GM06990 (cell line): ENCODE measurements around the gene BORCS6.
A peak's percentile ranks its signal among the peaks of the same experiment; 100 is the strongest.

Experiments used
- DNase-seq: peaks from one replicate; pipeline ENCODE4 v3.0.0-alpha.2; 2011; ENCODE audit not compliant: insufficient read length; ENCODE audit errors: extremely low read depth
- H3K27me3 ChIP-seq: replicated peaks from 2 replicates; pipeline ENCODE4 v1.6.0; 2011; ENCODE audit warnings: low read length; ENCODE audit not compliant: control insufficient read depth, insufficient read depth
- H3K36me3 ChIP-seq: 2 replicates; pipeline ENCODE4 v1.5.1; 2011; ENCODE audit warnings: low read length; ENCODE audit not compliant: control insufficient read depth, insufficient read depth
- H3K4me3 ChIP-seq: replicated peaks from 2 replicates; pipeline ENCODE4 v1.5.1; 2011; ENCODE audit warnings: low read depth, mild to moderate bottlenecking, control low read depth, low read length
- CTCF ChIP-seq: IDR thresholded peaks from 2 replicates; pipeline ENCODE4 v1.5.1; 2011; ENCODE audit warnings: low read length, control low read depth, mild to moderate bottlenecking, inconsistent platforms; ENCODE audit not compliant: insufficient read depth, poor library complexity, severe bottlenecking

The BORCS6 gene

GRCh38 chr17:8158267-8159031, 31.5 kb downstream of the BORCS6 start:
- no peaks in the 10 kb centered on the region for H3K27me3 ChIP-seq
- peaks cover 5% of the 10 kb centered on the region for H3K36me3 ChIP-seq
- peak; percentile 57 for DNase-seq
- TF ChIP-seq CTCF, result peak; percentile 82
- no peak overlapping the region for H3K4me3 ChIP-seq

- DNase-seq, result peak; percentile 100
- H3K36me3 ChIP-seq, result peaks cover 5% of the 10 kb centered on the region
- H3K4me3 ChIP-seq, result peak overlapping the region; percentile 62
- H3K27me3 ChIP-seq, result no peaks in the 10 kb centered on the region
- no peak for TF ChIP-seq CTCF
Measured at GRCh38 chr17:8156246-8156992, 33.6 kb downstream of the BORCS6 start.

GRCh38 chr17:8155996-8156245, 34.1 kb downstream of the BORCS6 start:
- H3K4me3 ChIP-seq, result peak overlapping the region; percentile 62
- H3K27me3 ChIP-seq, result no peaks in the 10 kb centered on the region
- peaks cover 4% of the 10 kb centered on the region for H3K36me3 ChIP-seq
- TF ChIP-seq CTCF, result no peak
- DNase-seq, result no peak

GRCh38 chr17:8155231-8155995, 34.6 kb downstream of the BORCS6 start:
- TF ChIP-seq CTCF, result no peak
- DNase-seq, result no peak
- no peaks in the 10 kb centered on the region for H3K27me3 ChIP-seq

GRCh38 chr17:8154608-8155155, 35.3 kb downstream of the BORCS6 start:
- peak overlapping the region; percentile 31; the same call in 1 of the 2 replicates for H3K4me3 ChIP-seq
- peaks cover 5% of the 10 kb centered on the region for H3K36me3 ChIP-seq
- no peaks in the 10 kb centered on the region for H3K27me3 ChIP-seq
- no peak for DNase-seq
- no peak for TF ChIP-seq CTCF

More at GRCh38 chr17:8155231-8155995, 34.6 kb downstream of the BORCS6 start:
- peak overlapping the region; percentile 62 for H3K4me3 ChIP-seq
- H3K36me3 ChIP-seq, result peaks cover 2% of the 10 kb centered on the region; the same call in 1 of the 2 replicates
